HG02870 (cell line): ENCODE measurements around the gene TKTL1.

Source experiments
- ATAC-seq: cut with Tn5 transposase; IDR thresholded peaks from one replicate; pipeline ENCODE4 v1.9.1; 2021; ENCODE audit warnings: mild to moderate bottlenecking, moderate library complexity; ENCODE audit not compliant: unreplicated experiment

TKTL1 gene

DNA sequence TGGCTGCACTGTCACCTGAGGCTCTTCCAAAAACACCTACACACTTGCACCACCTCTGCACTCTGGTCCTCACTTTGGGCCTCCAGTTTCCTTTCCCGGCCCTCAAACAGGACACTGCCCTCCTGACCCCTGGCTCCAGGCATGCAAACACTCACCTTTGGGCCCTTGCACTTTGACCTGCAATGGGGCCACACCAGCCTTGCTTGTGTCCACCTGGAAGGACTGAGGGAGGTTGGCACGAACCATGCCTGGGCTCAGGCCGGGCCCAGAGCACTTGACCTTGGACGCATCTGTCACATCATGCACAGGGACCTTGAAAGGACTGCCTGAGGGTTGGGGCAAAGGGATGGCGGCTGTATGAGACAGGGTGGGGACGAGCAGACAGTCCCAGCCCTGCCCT is 63.2 kb downstream of the TKTL1 start:
- no peak for ATAC-seq

DNA sequence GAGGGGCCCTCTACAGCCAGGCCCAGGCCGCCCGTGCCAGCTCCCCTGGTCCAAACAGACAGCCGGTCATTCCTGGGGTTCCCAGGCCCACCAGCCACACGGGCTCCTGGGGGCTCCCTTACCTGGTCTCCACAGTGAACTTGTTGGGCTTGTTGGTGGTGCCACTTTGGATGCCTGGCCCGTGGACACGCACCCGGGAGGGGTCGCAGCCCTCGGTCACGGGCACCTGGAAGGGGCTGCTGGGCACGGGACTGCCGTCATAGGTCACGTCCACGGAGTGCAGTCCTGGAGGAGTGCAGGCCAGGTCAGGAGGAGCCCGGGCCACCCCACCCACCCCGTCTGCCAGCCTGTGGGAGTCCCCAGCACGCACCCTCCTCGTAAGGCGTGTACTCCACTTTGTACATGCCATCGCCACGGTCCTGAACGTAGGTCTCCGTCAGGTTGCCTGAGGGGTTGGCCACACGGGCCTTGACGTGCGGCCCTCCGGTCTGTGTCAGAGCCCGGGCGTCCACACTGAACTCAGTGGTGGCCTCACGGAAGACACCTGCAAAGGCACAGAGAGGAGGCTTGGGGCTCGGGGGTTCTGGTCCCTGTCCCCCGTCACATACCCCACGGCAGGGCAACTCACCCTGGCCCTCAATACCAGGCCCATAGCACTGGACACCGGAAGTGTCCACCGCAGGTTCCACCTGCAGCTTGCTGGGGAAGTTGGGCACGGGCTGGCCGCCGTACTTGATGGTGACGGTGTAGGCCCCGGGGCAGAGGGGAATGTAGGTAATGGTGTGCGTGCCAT is 64.0 kb downstream of the TKTL1 start:
- no peak for ATAC-seq

DNA sequence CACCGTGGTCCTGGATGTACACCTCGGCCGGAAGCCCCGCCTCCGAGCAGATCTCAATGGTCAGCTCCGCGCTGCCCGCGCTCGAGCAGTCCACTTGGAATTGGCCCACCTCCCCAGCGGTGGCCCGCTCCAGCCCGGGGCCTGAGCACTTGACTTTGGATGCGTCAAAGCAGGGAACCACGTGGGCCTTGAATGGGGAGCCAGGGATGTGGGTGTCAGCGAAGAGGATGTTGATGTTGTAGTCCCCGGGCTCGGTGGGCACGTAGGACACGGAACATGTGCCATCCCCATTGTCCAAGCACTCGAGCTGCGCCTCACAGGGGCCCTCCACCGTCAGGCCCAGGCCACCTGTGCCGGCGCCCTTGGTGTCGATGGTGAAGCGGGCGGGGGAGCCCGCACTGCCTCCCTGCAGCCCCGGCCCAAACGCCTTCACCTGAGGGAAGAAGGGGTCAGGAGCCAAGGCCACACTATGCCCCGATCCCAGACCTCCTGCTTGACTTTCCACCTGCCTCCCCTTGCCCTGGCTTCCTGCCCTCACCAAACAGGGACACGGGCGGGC is 64.6 kb downstream of the TKTL1 start:
- ATAC-seq, result no peak

DNA sequence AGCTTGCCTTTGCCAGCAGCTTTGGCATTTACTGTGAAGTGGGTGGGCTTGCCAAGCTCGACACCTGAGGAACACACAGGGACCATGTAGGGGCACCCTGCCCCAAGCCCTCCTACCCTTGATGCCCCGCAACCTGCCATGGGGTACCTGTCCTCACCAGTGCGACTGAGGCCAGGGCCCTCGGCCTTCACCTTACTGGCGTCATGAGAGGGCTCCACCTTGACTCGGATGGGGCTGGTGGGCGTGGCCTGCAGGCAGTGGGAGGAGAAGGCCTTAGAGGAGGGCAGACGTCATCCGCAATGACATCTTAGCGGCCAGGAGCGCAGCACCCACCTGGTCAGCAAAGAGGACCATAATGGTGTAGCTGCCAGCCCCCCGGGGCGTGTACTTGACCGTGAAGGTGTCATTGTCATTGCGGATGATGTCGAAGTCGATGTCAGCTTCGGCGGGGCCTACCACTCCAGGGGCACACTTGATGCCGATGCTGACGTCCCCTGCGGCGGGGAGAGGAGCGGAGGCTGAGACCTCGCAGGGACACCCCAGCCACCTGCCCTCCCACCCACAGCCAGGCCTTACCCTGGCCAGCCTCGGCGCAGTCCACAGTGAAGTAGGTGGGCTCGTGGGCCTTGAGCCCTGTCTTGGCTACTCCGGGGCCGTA is 66.6 kb downstream of the TKTL1 start:
- ATAC-seq, result no peak

DNA sequence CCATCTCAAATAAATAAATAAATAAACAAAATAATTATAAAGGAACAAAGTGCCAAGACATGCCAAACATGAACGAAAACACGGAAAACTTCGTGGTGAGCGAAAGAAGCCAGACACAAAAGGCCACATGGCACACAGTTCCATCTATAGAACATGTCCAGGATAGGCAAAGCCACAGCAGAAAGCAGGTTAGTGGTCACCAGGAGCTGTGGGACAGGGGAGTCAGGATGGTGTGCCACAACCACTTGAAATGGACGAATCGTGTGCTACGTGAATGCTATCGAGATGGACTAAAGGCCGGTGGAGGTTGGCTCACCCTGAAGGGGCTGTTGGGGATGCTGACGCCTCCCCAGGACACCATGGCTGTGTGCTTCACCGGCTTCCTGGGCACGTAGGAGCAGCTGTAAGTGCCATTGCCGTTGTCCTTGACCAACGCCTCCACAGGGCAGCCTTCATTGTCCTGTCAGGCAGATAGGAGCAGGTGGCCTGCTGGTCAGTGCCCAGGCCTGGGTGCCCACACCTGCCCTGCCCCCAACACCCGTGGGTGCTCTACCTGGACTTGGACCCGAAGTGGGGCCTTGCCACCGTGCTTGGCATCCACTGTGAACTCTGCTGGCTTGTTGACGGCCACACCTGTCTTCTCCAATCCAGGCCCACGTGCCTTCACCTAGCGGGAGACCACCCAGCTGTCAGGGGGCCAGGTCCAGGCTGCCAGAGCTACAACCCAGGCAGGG is 68.3 kb downstream of the TKTL1 start:
- no peak for ATAC-seq

DNA sequence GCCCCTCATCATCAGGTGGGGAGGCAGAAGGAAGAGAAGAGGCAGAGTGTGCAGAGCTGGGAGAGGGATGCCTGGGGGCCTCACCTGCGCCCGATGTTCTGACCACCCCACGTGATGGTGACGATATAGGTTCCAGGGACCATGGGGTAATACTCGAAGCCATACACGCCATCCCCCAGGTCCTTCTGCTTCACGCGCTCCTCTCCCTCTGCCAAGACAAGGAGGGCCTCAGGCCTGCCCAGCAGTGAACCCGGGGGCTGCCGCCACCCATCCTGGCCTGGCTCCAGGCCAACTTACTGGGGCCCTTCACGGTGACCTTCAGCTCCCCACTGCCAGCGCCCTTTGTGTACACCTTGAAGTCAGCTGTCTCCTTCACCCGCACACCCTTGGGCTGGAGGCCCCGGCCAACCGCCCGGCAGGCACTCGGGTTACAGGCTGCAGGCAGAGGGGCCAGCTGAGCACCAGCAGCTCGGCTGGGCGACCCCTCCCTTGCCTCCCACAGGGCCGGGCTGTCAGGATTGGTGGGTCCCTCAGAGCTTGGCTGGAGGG is 69.5 kb downstream of the TKTL1 start:
- ATAC-seq, result no peak

DNA sequence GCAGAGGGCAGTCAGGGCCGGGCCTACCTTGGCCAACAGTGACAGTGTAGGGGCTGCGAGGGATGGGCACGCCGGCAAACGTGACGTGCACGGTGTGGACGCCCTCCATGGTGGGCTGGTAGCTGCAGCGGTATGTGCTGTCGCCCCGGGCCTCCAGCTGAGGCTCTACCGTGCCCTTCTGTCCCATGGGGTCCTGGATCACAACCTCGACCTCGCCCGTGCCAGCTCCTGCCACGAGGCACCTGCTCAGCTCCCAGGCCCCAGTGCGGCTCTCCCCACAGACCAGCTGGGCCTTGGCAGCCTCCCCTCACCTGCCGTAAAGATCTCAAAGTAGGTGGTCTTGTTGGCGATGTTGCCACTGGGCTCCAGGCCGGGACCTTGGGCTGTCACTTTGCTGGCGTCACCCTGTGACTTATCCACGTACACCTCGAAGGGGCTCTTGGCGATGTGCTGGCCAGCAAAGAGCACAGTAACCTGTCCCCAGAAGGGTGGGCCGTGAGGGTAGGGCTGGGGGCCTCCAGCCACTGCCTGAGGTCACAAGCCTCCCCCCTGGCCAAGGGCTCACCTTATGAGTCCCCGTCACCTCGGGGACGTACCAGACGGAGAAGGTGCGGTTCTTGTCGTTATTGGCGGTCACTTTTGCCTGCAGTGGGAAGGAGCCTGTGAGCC is 70.5 kb downstream of the TKTL1 start:
- no peak for ATAC-seq

DNA sequence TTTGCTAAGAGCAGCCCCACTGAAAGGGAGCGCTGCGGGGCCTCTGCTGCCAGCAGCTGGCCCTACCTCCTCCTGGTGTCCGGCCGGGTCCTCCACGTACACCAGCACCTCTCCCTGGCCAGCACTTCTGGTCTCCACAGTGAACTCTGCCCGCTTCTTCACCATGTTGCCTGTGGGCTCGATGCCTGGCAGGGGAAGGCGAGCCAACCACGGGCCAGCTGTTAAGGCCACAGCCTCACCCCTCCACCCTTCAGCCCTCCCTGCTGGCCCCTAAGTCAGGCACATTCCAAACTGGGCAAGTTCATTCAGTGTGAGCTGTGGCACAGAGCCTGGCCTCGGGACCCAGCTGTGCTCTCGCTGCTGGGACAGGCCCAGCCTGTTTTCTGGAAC is 71.1 kb downstream of the TKTL1 start:
- no peak for ATAC-seq

DNA sequence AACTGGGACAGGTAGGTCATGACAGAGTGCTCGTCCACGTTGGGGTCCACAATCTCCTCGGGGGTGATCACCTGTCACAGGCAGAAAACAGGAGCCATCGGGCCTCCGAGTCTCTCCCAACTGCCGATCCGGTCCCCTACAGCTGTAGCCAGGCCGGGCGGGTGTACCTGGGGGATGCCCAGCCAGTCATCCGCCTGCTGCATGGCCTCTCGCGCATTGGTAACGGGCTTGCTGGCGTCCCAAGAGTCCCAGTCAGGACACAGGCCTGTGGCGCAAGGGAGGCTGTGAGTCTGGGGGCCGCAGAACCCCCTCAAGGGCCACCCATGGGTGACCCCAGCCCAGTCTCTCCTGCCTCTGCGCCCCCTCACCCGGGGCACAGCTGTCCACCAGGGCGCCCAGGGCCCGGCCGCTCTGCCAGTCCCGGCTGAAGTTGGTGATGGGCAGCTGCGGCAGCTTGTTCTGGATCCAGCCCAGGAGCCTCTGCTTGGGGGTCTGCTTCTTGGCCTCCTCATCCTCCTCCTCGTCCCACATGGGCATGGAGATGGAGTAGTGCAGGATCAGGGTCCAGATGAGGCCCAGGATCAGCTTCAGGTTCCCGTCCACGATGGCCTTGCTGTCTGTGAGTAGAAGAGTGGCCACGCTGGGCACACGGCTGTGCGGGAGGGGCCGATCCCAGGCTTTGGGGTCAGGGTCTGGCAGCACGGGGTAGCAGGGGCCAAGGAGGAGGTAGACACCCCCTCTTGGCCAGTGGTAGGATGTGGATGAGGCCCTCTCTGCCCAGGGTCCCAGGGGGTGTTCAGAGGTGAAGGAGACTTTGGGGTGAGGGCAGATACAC is 72.1 kb downstream of the TKTL1 start:
- ATAC-seq, result no peak

DNA sequence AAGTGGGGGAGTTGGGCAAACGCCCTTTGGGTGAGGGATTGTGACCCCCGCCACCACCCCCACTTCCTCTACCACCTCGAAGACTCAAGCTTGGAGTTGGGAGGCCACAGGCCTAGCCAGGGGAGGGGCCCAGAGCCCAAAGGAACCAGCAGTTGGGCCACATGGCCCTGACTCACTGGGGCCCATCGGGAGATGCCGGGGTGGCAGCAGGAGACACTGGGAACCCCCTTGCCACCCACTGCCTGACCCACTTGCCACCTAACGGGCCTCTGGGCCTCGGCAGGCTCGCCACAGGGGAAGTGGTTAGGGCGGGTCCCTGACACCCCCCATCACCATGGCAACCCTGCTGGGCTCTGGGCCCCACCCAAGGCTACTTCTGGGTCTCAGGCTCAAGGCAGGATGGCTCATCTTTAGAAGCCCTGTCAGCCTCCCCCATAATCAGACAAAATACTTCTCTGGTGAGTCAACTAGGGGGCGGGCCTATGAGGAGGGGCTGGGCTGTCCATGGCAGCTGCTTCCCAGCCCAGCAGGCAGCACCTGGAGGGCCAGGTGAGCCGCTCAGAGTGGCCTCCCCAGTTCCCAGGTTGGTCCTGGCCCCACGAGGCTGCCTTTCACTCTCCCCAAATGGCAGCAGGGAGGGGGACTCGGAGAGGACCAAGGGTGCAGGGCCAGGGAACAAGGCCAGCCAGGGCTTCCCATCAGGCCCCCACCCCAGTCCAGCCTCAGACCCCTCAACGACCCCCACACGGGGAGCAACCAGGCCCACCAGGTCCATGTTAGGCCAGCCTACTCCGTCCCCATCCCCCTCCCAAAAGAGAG is 73.2 kb downstream of the TKTL1 start:
- ATAC-seq, result no peak

DNA sequence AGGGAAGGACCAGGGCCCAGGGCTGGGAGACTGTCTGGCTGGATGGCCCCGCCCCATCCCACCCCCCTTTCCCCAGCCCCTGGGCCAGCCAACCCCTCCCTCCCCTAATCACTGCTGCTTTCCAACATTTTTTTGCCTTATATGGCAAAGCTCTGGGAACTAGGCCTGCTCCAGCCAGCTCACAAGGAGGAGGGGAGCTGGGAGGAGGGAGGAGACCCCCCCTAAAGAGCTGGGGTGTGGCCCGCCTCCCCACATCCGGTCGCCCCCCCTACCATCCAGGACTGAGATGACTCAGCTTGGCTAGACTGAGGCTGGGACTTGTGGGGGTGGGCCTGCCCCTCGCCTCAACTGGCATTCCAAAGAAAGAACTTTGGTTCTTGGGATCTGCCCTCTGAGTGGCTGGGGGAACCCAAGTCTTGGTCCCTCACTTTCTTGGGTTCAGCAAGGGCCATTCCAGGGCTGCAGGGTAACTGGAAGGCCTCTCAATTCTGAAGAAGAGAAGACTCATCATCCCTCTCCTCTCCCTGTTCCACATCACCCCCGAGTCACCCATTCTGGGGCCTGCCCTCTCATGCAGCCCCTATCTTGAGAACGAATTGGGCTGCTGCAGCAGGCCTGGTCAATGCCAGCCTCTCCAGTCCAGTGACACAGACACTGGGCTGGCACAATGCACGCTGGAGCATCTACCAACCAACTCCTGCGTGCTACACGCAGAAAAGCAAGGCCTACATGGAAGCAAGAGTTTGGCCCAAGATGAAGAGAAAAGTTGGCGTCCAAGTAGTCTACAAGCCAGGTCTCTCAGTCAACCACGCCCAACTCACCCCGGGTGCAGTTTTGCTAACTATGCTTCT is 74.1 kb downstream of the TKTL1 start:
- ATAC-seq, result no peak

DNA sequence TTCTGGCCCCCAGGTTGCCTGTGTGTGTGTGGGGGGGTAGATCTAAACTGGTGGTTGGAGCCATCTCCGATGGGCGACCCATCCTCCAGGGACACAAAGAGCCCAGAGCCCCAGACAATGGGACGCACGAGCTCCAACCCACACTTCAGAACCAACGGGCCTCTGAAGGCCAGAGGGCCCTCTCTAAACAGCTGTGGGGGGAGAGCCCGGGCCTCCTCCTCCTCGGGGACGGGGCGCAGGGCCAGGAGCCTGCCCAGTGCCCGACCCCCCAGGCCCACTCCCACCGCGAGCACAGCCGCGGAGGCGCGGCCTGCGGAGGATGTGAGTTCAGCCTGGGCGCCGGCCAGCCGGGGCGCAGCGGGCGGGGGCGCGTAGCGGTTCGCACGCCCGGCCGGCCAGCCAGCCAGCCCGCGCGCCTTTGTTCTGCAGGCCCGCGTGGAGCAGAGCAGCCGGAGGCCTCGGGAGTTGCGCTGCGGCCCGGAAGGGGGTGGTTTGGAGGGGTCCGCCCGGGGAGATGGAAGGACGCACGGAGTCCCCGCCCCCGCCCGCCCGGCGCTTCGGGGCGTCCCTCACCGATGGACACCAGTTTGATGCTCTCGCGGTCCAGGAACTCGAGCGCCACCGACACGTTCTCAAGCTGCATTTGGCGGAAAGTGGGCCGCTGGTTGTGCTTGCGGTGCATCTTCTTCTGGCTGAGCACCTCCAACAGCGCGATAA is 74.9 kb downstream of the TKTL1 start:
- no peak for ATAC-seq

DNA sequence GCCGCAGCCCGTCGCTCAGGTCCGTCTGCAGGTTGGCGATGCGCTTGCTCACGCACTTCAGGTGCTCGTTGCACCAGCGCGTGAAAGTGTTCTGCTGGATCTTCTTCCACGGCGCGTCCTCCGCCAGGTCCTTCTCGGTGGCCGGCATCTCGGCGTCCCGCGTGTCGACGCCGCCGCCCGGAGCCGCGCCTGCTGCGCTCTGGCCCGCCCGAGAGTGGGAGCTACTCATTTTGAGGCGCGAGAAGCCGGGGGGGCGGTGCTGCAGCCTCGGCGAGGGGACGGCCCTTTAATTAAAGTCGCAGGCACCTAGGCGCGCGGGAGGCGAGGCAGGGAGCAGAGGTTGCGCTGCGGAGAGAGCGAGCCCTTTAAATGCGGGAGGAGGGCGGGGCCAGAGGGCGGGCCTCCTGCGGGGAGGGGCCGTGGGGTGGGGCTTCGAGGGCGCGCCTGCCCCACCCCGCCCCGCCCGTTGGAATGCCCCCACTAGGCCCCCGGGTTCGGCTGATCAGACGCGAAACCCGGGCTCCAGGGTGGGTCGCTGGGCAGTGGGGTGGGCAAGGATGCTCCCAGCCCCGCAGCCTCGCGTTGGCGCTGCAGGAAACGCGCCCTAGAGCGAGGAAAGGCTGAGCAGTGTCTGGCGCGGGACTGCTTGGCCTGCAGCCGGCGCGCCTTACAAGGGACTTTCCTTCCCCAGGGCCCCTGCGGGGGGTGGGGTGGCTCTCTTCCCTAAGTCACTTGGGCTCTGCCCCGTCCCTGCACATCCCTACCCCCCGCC is 75.6 kb downstream of the TKTL1 start:
- peak; percentile 46 for ATAC-seq

DNA sequence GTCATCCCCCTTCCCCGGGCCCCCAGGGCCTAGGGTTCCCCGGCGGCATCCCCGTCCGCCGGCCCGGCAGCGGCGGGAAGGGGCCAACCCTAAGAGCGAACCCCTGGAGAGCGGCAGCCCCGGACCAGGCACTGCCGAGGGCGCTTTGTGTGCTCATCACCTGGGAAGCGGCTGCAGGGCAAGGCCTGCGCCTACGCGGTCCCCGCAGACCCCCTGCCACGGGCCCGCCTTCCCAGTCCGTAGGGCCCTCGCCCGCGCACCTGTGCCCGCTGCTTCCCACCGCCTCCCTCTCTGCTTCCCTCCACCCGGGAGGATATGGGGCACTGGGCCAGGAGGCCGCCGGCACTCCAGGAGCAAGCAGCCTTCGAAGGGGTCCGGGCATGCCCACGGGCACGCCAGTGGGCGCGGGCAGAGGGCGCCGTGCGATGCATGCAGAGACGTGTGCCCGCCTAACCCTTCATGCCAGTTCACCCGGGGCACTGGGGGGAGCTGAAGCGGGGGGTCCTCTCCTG is 76.2 kb downstream of the TKTL1 start:
- ATAC-seq, result no peak

DNA sequence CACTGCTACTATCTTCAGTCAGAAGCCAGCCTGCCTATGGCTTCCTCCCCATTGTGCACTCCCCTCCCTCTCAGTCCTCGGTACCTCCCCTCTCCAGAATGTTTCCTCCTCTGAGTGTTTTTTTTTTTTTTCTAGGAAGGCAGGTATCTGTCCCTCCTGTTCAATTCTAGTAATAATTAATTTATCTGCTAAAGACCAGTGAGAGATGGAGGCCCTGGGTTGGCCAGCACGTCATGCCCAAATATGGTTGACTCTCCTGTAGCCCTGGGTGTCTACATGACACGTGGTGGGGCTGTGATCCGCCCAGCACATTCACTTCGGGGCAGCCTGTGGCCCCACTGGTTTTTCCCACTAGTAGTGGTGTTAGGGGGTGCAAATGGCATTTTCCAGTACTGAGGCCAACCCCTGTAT is 77.0 kb downstream of the TKTL1 start:
- no peak for ATAC-seq
